Islet precursor cell (in vitro differentiated cells): ENCODE measurements around the gene SALL1.

Experiments
- DNase-seq: peaks from one replicate; pipeline ENCODE4 v3.0.0-alpha.2; 2018

The SALL1 gene

GRCh38 chr16:51140112-51140511 is 11.0 kb downstream of the SALL1 start:
- DNase-seq = no peak

GRCh38 chr16:51139568-51139967 is 11.5 kb downstream of the SALL1 start:
- DNase-seq = no peak

- no peak for DNase-seq
Measured at GRCh38 chr16:51138178-51138577, 12.9 kb downstream of the SALL1 start.

DNA sequence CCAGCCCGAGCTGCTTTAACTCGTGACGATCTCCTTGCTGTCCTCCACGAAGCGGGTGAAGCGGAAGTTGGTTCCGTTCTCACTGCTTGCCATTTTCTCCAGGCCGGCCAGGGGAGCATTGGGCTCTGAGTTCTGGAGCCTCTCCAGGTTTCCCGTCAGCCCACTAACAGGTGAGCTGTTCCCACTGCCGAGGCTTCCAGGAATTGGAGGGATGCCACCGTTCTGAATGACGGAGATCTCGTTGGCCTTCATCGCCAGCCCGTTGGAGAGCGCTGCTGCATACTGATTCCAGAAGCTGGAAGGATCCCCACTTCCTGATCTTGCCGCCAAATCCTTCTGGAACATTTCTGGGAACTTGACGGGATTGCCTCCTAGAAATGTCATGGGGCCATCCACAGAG is 14.0 kb downstream of the SALL1 start:
- no peak for DNase-seq

GRCh38 chr16:51134876-51135275 is 16.2 kb downstream of the SALL1 start:
- DNase-seq = no peak

GRCh38 chr16:51134269-51134812 is 16.7 kb downstream of the SALL1 start:
- DNase-seq = peak; percentile 71

- DNase-seq = no peak
Measured at GRCh38 chr16:51133688-51134087, 17.4 kb downstream of the SALL1 start.

DNA sequence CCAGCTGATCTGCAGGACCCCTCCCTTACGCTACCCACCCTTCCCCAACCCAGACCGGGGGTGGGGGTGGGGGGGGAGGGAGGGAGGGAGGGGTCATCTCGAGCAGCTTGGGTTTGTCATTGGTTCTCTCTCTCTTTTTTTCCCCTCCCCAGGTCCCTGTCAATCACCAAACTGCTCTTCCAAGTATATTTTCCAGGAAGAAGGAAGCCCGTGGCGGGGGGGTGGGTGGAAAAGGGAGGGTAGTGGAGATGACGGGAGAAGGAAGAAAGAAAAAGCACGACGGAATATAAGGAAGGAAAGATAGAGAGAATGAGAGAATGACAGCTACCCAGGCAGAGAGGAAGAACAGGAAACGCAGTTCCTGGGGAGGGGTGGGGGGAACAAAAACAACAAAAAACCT is 17.9 kb downstream of the SALL1 start:
- DNase-seq = peak; percentile 84

DNA sequence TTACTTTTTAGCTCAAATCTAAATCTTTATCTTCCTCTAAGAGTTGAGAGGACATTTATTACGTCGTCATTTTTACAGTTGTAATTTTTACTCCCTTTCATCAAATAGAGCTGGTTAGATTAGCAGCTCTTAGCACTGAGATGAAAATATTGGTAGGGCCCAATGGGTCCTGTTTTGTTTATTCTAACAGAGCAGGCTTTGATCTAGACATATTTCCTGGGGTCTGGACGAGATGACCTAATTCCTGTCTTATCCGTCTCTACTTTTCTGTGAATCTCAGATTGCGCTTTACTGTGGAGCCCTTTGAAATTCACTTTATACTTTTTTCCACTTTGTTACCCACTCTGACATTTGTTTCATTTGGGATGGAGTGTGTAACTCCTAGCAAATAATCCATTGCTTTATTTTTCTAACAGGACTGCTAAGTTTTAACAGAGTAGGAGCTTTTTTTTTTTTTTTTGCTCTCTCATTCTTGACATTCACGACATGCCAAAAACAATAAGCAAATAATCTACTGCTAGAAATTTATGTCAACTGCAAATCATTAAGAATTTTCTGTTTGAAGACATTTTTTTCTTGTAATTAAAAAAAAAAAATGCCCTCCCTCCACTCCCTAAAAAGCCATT is 18.5 kb downstream of the SALL1 start:
- DNase-seq = no peak

DNA sequence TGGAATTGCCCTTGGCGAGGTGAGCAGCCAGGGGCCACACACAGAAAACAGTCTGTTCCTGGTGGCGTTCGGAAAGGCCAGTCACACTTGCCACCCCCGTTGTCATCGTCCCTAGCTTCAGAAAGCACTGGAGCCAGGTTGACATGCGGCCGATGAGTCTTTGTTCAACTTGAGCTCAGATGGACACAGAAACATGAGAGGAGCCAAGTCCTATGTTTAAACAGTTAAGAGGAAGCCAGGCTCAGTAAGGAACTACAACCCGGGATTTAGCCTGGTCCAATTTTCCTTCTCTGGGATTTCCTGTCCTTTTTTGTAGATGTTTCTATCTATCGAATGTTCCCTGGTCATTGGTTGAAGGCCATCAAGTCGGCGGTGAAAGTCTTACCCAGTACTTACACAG is 19.5 kb downstream of the SALL1 start:
- no peak for DNase-seq

GRCh38 chr16:51129105-51129504 is 22.0 kb downstream of the SALL1 start:
- no peak for DNase-seq

GRCh38 chr16:51125992-51126391 is 25.1 kb downstream of the SALL1 start:
- no peak for DNase-seq

DNA sequence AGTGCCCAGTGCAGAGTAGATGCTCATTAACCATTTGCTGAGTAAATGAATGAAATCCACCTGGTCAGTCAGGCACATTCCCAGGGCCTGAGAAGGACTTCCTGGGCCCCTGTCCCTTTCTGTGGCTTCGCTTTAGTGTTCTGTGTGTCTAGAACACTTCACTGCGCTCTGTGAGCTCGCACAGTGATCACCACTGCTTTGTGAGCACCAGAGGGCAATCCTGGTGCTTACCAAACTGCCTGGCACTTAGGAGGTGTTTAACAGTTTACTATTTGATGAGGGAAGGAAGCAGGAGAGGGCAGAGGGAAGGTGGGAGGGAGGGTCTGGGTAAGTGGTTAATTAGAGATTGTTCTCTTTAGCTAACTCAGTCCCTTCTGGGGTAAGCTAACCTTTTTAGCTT is 26.2 kb downstream of the SALL1 start:
- no peak for DNase-seq

- no peak for DNase-seq
Measured at GRCh38 chr16:51121850-51122249, 29.2 kb downstream of the SALL1 start.

- DNase-seq = no peak
Measured at GRCh38 chr16:51120730-51121347, 30.2 kb downstream of the SALL1 start.

- DNase-seq = no peak
Measured at GRCh38 chr16:51119973-51120729, 30.9 kb downstream of the SALL1 start.

DNA sequence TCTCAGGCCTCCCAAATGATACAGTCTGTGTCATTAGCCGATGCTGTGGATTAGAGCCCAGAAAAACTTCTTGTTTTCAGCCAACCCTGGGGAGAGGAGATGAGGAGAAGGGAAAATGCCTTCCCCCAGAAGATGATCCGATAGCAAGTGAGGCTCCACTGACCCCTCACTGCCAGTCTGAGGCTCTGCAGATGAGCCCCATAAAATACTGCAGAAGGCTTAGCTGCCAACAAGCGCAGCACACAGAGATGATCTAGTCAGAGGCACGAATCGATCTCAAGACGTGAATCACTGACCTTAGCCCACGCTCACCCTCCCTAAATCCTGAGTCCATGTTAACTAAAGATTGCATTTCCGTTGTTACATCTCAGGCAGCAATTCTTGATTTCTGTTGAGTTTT is 31.5 kb downstream of the SALL1 start:
- peak; percentile 43 for DNase-seq

DNA sequence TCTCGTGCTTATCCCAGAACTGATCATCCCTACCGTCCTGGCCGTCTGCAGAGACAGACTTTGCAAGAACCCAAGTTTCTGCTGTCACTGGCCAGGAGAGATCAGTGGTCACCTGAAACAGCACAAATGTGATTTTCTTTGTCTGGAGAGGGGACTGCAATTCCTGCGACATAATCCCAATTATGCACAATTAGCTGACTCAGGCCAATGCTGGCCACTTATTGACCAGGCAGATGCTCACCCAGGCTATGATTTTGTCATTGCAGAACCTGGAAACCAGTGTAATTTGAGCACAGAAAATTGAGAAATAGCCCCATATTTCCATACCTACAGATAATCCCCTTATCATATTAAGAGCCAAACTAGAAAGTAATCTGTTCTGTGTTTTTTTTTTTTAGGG is 34.7 kb downstream of the SALL1 start:
- no peak for DNase-seq

DNA sequence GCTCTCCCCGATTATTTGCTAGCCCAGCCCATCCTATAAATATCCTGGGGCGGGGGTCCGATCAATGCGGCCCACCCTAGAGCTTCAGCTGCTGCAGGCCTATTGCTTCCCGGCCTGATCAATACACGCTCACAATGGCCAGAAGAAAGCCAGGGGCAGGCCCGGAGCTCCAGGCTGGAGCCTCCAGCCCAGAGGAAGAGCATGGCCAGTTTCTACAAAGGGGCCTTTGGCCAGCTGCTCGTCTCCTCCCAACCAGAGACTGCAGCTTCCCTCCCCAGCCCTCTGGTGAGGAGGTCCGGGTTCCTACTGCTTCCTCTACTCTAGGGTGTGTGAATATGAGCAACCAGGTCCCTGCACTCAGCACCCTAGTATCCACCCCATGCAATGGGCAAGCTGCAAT is 36.7 kb downstream of the SALL1 start:
- DNase-seq = peak; percentile 50

GRCh38 chr16:51113236-51114125 is 37.6 kb downstream of the SALL1 start:
- peak; percentile 48 for DNase-seq

DNA sequence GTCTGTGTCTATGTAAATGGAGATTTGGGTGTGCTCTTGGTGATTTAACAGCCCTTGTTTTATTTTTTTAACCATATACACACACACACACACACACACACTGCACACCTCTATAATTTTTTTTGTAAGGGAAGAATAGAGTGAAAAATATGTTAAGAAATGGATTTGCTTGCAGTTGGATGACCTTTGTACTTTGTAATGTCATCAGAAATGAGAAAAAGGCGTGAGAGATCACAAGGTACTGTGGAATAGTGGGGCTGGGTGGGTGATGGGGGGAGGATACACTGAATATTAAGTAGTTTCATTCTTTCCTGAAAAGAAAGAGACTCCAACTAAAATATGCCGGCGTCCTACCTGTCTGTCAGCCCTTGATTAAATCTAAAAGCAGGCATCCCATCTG is 38.7 kb downstream of the SALL1 start:
- DNase-seq = no peak

- DNase-seq = peak; percentile 16
Measured at GRCh38 chr16:51111759-51112158, 39.3 kb downstream of the SALL1 start.

DNA sequence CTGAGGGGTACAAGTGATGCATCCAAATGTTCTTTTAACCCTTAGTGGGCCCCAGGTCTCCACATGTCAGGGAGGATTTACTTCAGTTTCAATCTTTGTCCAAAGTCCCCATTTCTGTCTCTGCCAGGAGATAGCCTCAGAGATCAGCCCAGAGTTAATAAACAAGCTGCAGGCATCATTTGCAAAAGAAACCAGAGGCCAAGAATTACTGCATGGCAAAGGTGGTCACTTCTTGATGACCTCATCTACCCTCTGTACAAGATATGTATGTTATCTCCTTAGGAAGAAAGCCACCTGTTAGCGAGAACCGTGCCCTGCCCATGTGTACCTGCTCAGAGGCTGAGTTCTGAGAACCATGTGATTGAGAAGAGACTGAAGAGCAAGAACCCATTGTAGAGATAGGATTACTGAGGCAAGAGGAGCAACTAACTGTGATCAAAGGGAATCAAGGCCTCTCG is 40.3 kb downstream of the SALL1 start:
- DNase-seq = no peak
